ENCODE data around the gene IFT88. TPM values are rescaled to one million over a fixed set of nuclear protein-coding genes. Genes with fewer than 3 reads are reported as not detected.

The IFT88 gene
- total and polyA plus RNA-seq, 4 donors, result 7.1 to 18.7 (median 10.5) TPM

DNA sequence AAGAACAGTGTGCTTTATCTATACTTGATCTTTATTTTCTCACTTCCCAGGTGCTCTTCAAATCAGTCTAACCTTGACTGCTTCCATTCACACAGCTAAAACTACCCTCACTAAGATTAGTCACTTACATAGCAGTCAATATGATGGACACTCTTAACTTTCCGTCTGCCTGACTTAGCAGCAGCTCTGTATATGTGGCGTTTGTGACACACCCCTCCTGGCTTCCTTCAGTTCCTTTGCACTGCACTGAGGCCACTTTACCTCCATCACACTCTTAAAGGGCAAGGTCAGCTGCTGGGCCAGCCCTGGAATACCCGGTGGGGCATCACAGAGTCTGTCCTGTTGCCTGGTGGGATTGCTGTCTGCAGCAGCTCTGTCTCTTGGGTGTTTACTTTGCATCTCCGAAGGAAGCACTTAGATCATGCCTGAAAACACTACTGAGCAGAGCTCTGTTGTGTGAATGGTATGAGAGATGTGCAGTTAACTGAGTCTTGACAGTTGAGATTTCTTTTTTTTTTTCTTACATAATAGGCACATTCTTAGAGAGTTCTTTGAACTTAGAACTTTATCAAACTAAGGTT is 101.0 kb downstream of the IFT88 start:
- whole genome bisulfite sequencing, result 71% methylated on average over 4 of the region's 4 CpGs
- DNase-seq (ENCODE audit: low spot score), result no peak
- peaks cover 0 to 14% (median 6%) of the 10 kb centered on the region in 4 donors for H3K36me3 ChIP-seq (ENCODE audit: control insufficient read depth in 4 of 4, insufficient read depth in 3 of 4, low read depth in 1 of 4, low read length in 3 of 4)

GRCh38 chr13:20669162-20669561 is 102.2 kb downstream of the IFT88 start:
- Histone ChIP-seq H3K9ac (ENCODE audit: low read depth in 1 of 2, low read length in 2 of 2) (no peak overlapping the region), H3K4me1 (ENCODE audit: control insufficient read depth in 4 of 4, insufficient read depth in 4 of 4, low read length in 3 of 4) (no peaks in the 10 kb centered on the region), H3K27ac (ENCODE audit: low read depth in 1 of 2, low read length in 2 of 2) (no peak overlapping the region), H3K9me3 (ENCODE audit: control insufficient read depth in 4 of 4, low read length in 3 of 4) (no peaks in the 10 kb centered on the region), H3K36me3 (ENCODE audit: control insufficient read depth in 4 of 4, insufficient read depth in 3 of 4, low read depth in 1 of 4, low read length in 3 of 4) (peaks cover 0 to 12% (median 5%) of the 10 kb centered on the region in 4 donors), H3K4me3 (ENCODE audit: low read depth in 1 of 3, low read length in 3 of 3) (no peak overlapping the region), H3K27me3 (ENCODE audit: control insufficient read depth in 4 of 4, insufficient read depth in 4 of 4, low read length in 3 of 4) (no peaks in the 10 kb centered on the region)
- WGBS, result 82% methylated on average over 5 of the region's 5 CpGs
- TF ChIP-seq NR2F2 (IDR thresholded peaks at IDR 0.05) (no peak), JUND (IDR thresholded peaks at IDR 0.05) (no peak), FOXA1 (IDR thresholded peaks at IDR 0.05) (no peak), HNF4G (IDR thresholded peaks at IDR 0.05) (no peak), CTCF (IDR thresholded peaks at IDR 0.05; ENCODE audit: low read depth, low read length, missing input control) (no peak), RAD21 (IDR thresholded peaks at IDR 0.05) (no peak), YY1 (IDR thresholded peaks at IDR 0.05) (no peak), EGR1 (IDR thresholded peaks at IDR 0.05; ENCODE audit: low read depth in 2 of 2) (no peak), GABPA (IDR thresholded peaks at IDR 0.05 in 1 of 2, conservative IDR thresholded peaks at IDR 0.05 in 1 of 2) (no peak), FOXA2 (IDR thresholded peaks at IDR 0.05) (no peak), SP1 (IDR thresholded peaks at IDR 0.05) (no peak), RXRA (IDR thresholded peaks at IDR 0.05) (no peak), HNF4A (conservative IDR thresholded peaks at IDR 0.05) (no peak), TAF1 (conservative IDR thresholded peaks at IDR 0.05) (no peak)
- TF ChIP-seq, protein P1, sequence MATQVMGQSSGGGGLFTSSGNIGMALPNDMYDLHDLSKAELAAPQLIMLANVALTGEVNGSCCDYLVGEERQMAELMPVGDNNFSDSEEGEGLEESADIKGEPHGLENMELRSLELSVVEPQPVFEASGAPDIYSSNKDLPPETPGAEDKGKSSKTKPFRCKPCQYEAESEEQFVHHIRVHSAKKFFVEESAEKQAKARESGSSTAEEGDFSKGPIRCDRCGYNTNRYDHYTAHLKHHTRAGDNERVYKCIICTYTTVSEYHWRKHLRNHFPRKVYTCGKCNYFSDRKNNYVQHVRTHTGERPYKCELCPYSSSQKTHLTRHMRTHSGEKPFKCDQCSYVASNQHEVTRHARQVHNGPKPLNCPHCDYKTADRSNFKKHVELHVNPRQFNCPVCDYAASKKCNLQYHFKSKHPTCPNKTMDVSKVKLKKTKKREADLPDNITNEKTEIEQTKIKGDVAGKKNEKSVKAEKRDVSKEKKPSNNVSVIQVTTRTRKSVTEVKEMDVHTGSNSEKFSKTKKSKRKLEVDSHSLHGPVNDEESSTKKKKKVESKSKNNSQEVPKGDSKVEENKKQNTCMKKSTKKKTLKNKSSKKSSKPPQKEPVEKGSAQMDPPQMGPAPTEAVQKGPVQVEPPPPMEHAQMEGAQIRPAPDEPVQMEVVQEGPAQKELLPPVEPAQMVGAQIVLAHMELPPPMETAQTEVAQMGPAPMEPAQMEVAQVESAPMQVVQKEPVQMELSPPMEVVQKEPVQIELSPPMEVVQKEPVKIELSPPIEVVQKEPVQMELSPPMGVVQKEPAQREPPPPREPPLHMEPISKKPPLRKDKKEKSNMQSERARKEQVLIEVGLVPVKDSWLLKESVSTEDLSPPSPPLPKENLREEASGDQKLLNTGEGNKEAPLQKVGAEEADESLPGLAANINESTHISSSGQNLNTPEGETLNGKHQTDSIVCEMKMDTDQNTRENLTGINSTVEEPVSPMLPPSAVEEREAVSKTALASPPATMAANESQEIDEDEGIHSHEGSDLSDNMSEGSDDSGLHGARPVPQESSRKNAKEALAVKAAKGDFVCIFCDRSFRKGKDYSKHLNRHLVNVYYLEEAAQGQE (IDR thresholded peaks at IDR 0.05), result no peak
- TF ChIP-seq, protein P2, sequence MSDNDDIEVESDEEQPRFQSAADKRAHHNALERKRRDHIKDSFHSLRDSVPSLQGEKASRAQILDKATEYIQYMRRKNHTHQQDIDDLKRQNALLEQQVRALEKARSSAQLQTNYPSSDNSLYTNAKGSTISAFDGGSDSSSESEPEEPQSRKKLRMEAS (IDR thresholded peaks at IDR 0.05), result no peak
- TF ChIP-seq, protein P3, sequence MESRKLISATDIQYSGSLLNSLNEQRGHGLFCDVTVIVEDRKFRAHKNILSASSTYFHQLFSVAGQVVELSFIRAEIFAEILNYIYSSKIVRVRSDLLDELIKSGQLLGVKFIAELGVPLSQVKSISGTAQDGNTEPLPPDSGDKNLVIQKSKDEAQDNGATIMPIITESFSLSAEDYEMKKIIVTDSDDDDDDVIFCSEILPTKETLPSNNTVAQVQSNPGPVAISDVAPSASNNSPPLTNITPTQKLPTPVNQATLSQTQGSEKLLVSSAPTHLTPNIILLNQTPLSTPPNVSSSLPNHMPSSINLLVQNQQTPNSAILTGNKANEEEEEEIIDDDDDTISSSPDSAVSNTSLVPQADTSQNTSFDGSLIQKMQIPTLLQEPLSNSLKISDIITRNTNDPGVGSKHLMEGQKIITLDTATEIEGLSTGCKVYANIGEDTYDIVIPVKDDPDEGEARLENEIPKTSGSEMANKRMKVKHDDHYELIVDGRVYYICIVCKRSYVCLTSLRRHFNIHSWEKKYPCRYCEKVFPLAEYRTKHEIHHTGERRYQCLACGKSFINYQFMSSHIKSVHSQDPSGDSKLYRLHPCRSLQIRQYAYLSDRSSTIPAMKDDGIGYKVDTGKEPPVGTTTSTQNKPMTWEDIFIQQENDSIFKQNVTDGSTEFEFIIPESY (IDR thresholded peaks at IDR 0.05), result no peak
- TF ChIP-seq, protein P4, sequence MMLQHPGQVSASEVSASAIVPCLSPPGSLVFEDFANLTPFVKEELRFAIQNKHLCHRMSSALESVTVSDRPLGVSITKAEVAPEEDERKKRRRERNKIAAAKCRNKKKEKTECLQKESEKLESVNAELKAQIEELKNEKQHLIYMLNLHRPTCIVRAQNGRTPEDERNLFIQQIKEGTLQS (IDR thresholded peaks at IDR 0.05), result no peak
- no peak for DNase-seq (ENCODE audit: low spot score)

More for the DNA sequence above, 101.0 kb downstream of the IFT88 start:
- TF ChIP-seq TAF1 (conservative IDR thresholded peaks at IDR 0.05) (no peak), HNF4A (conservative IDR thresholded peaks at IDR 0.05) (no peak)
- Histone ChIP-seq H3K9ac (ENCODE audit: low read depth in 1 of 2, low read length in 2 of 2) (no peak overlapping the region), H3K27ac (ENCODE audit: low read depth in 1 of 2, low read length in 2 of 2) (no peak overlapping the region), H3K27me3 (ENCODE audit: control insufficient read depth in 4 of 4, insufficient read depth in 4 of 4, low read length in 3 of 4) (no peaks in the 10 kb centered on the region), H3K4me3 (ENCODE audit: low read depth in 1 of 3, low read length in 3 of 3) (no peak overlapping the region), H3K4me1 (ENCODE audit: control insufficient read depth in 4 of 4, insufficient read depth in 4 of 4, low read length in 3 of 4) (no peaks in the 10 kb centered on the region), H3K9me3 (ENCODE audit: control insufficient read depth in 4 of 4, low read length in 3 of 4) (no peaks in the 10 kb centered on the region)

All from liver (tissue), 9 donors.